Body of pancreas (tissue), 4 donors: ENCODE data around the gene TMEM243.

Source experiments
- POLR2A ChIP-seq, 3 donors: fragments of 450-650 bp; IDR thresholded peaks; one replicate each; pipeline ENCODE4 v1.6.1; 2016; ENCODE audit warnings: antibody characterized with exemption in 3 of 3, mild to moderate bottlenecking in 2 of 3
- TF ChIP-seq, protein P1 (sequence below), 7 experiments: fragments of 450-650 bp in 4 of 7; fragments of 200-600 bp in 3 of 7; sonication (generic) in 3 of 7; IDR thresholded peaks; one replicate each; pipeline ENCODE4 v1.5.1; 2016 to 2019; ENCODE audit warnings: antibody characterized with exemption in 7 of 7

DNA sequence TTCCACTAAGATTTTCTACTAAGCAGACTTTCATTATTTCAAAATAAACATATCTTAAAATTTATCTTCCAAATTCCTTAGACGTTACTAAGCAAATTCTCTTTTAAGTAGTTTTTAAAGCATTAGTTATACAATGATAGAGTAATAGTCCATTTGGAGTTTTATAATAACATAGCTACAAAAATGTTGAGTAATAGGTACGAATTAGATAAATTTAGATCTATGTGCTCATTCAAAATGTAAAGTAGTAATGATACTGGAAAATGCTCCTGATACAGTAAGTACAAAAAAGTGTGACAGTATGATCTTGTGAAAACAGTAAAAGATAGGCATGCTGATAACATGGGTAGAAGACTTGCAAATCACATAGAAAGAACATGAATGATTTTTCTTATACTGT lies 62.8 kb downstream of the TMEM243 start:
- TF ChIP-seq, protein P1, sequence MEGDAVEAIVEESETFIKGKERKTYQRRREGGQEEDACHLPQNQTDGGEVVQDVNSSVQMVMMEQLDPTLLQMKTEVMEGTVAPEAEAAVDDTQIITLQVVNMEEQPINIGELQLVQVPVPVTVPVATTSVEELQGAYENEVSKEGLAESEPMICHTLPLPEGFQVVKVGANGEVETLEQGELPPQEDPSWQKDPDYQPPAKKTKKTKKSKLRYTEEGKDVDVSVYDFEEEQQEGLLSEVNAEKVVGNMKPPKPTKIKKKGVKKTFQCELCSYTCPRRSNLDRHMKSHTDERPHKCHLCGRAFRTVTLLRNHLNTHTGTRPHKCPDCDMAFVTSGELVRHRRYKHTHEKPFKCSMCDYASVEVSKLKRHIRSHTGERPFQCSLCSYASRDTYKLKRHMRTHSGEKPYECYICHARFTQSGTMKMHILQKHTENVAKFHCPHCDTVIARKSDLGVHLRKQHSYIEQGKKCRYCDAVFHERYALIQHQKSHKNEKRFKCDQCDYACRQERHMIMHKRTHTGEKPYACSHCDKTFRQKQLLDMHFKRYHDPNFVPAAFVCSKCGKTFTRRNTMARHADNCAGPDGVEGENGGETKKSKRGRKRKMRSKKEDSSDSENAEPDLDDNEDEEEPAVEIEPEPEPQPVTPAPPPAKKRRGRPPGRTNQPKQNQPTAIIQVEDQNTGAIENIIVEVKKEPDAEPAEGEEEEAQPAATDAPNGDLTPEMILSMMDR (IDR thresholded peaks at IDR 0.05), result no peak
- no peak for TF ChIP-seq POLR2A (IDR thresholded peaks at IDR 0.05)
